Measurements from ENCODE around the gene IGDCC3.

Gene IGDCC3

GRCh38 chr15:65412556-65412955 is 34.8 kb upstream of the IGDCC3 start:
- no peak for DNase-seq (ENCODE audit: low spot score)
- TF ChIP-seq CTCF (IDR thresholded peaks at IDR 0.05; ENCODE audit: extremely low read depth, insufficient read depth, missing control alignments) = no peak
- in situ Hi-C loops (cut with MboI; ENCODE audit: low pct_unique_long_range_greater_than_20kb, low sequenced_read_pairs, unreplicated experiment) = no loop called here

GRCh38 chr15:65411465-65412071 is 33.8 kb upstream of the IGDCC3 start:
- DNase-seq (ENCODE audit: low spot score) = no peak
- no peak for TF ChIP-seq CTCF (IDR thresholded peaks at IDR 0.05; ENCODE audit: extremely low read depth, insufficient read depth, missing control alignments)
- in situ Hi-C loops (cut with MboI; ENCODE audit: low pct_unique_long_range_greater_than_20kb, low sequenced_read_pairs, unreplicated experiment) = no loop called here

- no peak for TF ChIP-seq CTCF (IDR thresholded peaks at IDR 0.05; ENCODE audit: extremely low read depth, insufficient read depth, missing control alignments)
- no peak for DNase-seq (ENCODE audit: low spot score)
- in situ Hi-C loops (cut with MboI; ENCODE audit: low pct_unique_long_range_greater_than_20kb, low sequenced_read_pairs, unreplicated experiment) = no loop called here
Observed at GRCh38 chr15:65410972-65411371, 33.2 kb upstream of the IGDCC3 start.

DNA sequence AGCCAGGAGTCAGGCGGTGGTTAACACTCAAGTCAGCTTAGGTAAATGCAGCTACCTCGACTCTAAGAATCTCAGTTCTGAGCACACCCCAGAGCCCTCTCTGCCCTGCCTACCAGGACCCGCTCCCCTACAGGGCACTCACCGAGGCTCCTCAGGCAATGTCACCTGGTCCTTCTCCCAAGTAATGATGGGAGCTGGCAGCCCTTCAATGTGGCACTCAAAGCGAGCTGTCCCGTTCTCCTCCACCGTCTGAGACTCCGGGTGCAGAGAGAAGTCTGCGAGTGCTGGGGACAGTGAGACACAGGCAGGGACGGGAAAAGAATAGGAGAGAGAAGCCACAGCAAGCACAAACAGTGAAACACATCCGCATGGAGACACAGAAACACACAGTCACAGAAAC is 32.2 kb upstream of the IGDCC3 start:
- no peak for DNase-seq (ENCODE audit: low spot score)
- in situ Hi-C loops (cut with MboI; ENCODE audit: low pct_unique_long_range_greater_than_20kb, low sequenced_read_pairs, unreplicated experiment) = no loop called here
- no peak for TF ChIP-seq CTCF (IDR thresholded peaks at IDR 0.05; ENCODE audit: extremely low read depth, insufficient read depth, missing control alignments)

DNA sequence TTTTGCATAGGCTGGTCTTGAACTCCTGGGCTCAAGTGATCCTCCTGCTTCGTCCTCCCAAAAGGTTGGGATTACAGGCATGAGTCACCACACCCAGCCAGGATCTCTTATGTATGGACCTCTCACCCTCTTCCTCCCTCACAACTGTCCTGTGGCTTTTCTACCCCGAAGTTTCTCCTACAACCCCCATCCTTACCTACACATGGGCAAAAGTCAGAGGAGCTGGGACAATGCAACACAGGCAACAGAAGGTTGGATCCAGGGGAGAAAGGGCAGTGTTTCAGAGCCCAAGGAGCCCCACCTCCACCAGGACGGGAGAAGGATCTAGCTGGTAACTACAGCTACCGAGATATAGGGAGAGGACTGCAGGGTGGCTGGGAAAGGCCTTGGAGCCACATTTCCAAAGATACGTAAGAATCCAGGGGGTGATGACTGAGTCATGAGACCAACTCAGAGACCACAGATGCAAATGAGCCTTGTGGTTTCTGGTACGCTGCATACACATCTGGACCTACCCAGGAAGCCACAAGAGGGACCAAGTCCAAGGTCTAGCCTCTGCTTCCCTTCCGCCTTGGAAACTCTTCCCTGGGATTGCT is 31.3 kb upstream of the IGDCC3 start:
- no peak for DNase-seq (ENCODE audit: low spot score)
- in situ Hi-C loops (cut with MboI; ENCODE audit: low pct_unique_long_range_greater_than_20kb, low sequenced_read_pairs, unreplicated experiment) = no loop called here

GRCh38 chr15:65408324-65409035 is 30.7 kb upstream of the IGDCC3 start:
- no peak for DNase-seq (ENCODE audit: low spot score)
- no peak for TF ChIP-seq CTCF (IDR thresholded peaks at IDR 0.05; ENCODE audit: extremely low read depth, insufficient read depth, missing control alignments)
- in situ Hi-C loops (cut with MboI; ENCODE audit: low pct_unique_long_range_greater_than_20kb, low sequenced_read_pairs, unreplicated experiment) = no loop called here

More for the DNA sequence above, 31.3 kb upstream of the IGDCC3 start:
- TF ChIP-seq CTCF (IDR thresholded peaks at IDR 0.05; ENCODE audit: extremely low read depth, insufficient read depth, missing control alignments) = no peak
